Measurements from ENCODE around the gene ZNF609.

The ZNF609 gene

GRCh38 chr15:64544450-64544849 is 84.1 kb downstream of the ZNF609 start:
- no peak for DNase-seq

GRCh38 chr15:64547275-64547674 is 86.9 kb downstream of the ZNF609 start:
- DNase-seq, result no peak

GRCh38 chr15:64548235-64548634 is 87.9 kb downstream of the ZNF609 start:
- no peak for DNase-seq

- DNase-seq, result no peak
These were observed 89.5 kb downstream of the ZNF609 start for GRCh38 chr15:64549860-64550259.

GRCh38 chr15:64552281-64552948 is 92.0 kb downstream of the ZNF609 start:
- DNase-seq, result no peak

- DNase-seq, result no peak
These were observed 98.2 kb downstream of the ZNF609 start for GRCh38 chr15:64558460-64559179.

- no peak for DNase-seq
These were observed 98.9 kb downstream of the ZNF609 start for GRCh38 chr15:64559243-64559642.

GRCh38 chr15:64560501-64560900 is 100.1 kb downstream of the ZNF609 start:
- no peak for DNase-seq

- no peak for DNase-seq
These were observed 100.6 kb downstream of the ZNF609 start for GRCh38 chr15:64560998-64561397.

- DNase-seq, result no peak
These were observed 101.7 kb downstream of the ZNF609 start for GRCh38 chr15:64562003-64562640.

- no peak for DNase-seq
These were observed 105.7 kb downstream of the ZNF609 start for GRCh38 chr15:64566102-64566501.

GRCh38 chr15:64566629-64567427 is 106.5 kb downstream of the ZNF609 start:
- no peak for DNase-seq

GRCh38 chr15:64568765-64569164 is 108.4 kb downstream of the ZNF609 start:
- no peak for DNase-seq

- DNase-seq, result no peak
These were observed 111.5 kb downstream of the ZNF609 start for GRCh38 chr15:64571857-64572291.

- DNase-seq, result no peak
These were observed 112.5 kb downstream of the ZNF609 start for GRCh38 chr15:64572856-64573255.

GRCh38 chr15:64574301-64575017 is 114.1 kb downstream of the ZNF609 start:
- DNase-seq, result no peak

GRCh38 chr15:64580696-64581407 is 120.5 kb downstream of the ZNF609 start:
- no peak for DNase-seq

GRCh38 chr15:64581408-64581761 is 121.0 kb downstream of the ZNF609 start:
- DNase-seq, result no peak

GRCh38 chr15:64582202-64582601 is 121.8 kb downstream of the ZNF609 start:
- no peak for DNase-seq

- DNase-seq, result no peak
These were observed 123.1 kb downstream of the ZNF609 start for GRCh38 chr15:64583519-64583918.

- no peak for DNase-seq
These were observed 123.6 kb downstream of the ZNF609 start for GRCh38 chr15:64583983-64584382.

All from NCI-H1694 (cell line).